T1000 (cell line): ENCODE measurements around the gene PEX14.
"Not testable (repeated sequence)": the region's sequence is repeated elsewhere in the genome, so short reads cannot be mapped to it uniquely, and the experiment has no call there.

Source experiments
- DNase-seq: peaks from one replicate; lab custom pipeline; 2025; ENCODE audit warnings: mixed read lengths; lab: John Stamatoyannopoulos, UW

Gene PEX14

GRCh38 chr1:10450836-10451235 is 23.9 kb upstream of the PEX14 start:
- no peak for DNase-seq

GRCh38 chr1:10451287-10451686 is 23.5 kb upstream of the PEX14 start:
- no peak for DNase-seq

GRCh38 chr1:10456048-10456447 is 18.7 kb upstream of the PEX14 start:
- DNase-seq = no peak

GRCh38 chr1:10456661-10457060 is 18.1 kb upstream of the PEX14 start:
- no peak for DNase-seq

GRCh38 chr1:10457462-10457861 is 17.3 kb upstream of the PEX14 start:
- not testable (repeated sequence) for DNase-seq

- DNase-seq = no peak
These were observed 16.9 kb upstream of the PEX14 start for GRCh38 chr1:10457875-10458274.

- no peak for DNase-seq
These were observed 15.6 kb upstream of the PEX14 start for GRCh38 chr1:10459184-10459583.

GRCh38 chr1:10467078-10467477 is 7.7 kb upstream of the PEX14 start:
- DNase-seq = no peak

- no peak for DNase-seq
These were observed 4.7 kb upstream of the PEX14 start for GRCh38 chr1:10470043-10470442.

- peak; percentile 49 for DNase-seq
These were observed 3.1 kb upstream of the PEX14 start for GRCh38 chr1:10471411-10472219.

GRCh38 chr1:10472220-10473144 is 2.3 kb upstream of the PEX14 start, which contains the start of gene DFFA:
Gene DFFA, minus strand, starts transcription at chr1:10472529. Its CDS starts 71 bp downstream, at chr1:10472458.
- DNase-seq = peak; percentile 90

GRCh38 chr1:10473145-10473765 is 1.5 kb upstream of the PEX14 start:
- DNase-seq = no peak

GRCh38 chr1:10474309-10474612 is 489 bp upstream of the PEX14 start:
- not testable (repeated sequence) for DNase-seq

GRCh38 chr1:10475510-10475909 is 760 bp downstream of the PEX14 start:
- DNase-seq = no peak

- no peak for DNase-seq
These were observed 4.5 kb downstream of the PEX14 start for GRCh38 chr1:10479296-10479695.

- DNase-seq = no peak
These were observed 5.9 kb downstream of the PEX14 start for GRCh38 chr1:10480614-10481013.

GRCh38 chr1:10484521-10484920 is 9.8 kb downstream of the PEX14 start:
- no peak for DNase-seq

- no peak for DNase-seq
These were observed 14.7 kb downstream of the PEX14 start for GRCh38 chr1:10489291-10490055.

- no peak for DNase-seq
These were observed 15.7 kb downstream of the PEX14 start for GRCh38 chr1:10490286-10490970.

- DNase-seq = no peak
These were observed 19.6 kb downstream of the PEX14 start for GRCh38 chr1:10494418-10494753.

GRCh38 chr1:10494754-10495474 is 20.2 kb downstream of the PEX14 start:
- peak; percentile 56 for DNase-seq
